SIG-M5 (cell line): ENCODE results near the gene ACSS2.

Source experiments
- DNase-seq: peaks from one replicate; lab custom pipeline; 2025; lab: John Stamatoyannopoulos, UW

Gene ACSS2

GRCh38 chr20:34876406-34877282, at the start of gene ACSS2:
ACSS2 (plus strand) TSS chr20:34876612; CDS start chr20:34876646, 34 bp downstream.
- no peak for DNase-seq

- no peak for DNase-seq
These were observed 47.2 kb upstream of the ACSS2 start for GRCh38 chr20:34829191-34829590.

GRCh38 chr20:34831936-34832335, 44.5 kb upstream of the ACSS2 start:
- DNase-seq = no peak

- DNase-seq = no peak
These were observed 41.9 kb upstream of the ACSS2 start for GRCh38 chr20:34834459-34834893.

GRCh38 chr20:34842143-34842542, 34.3 kb upstream of the ACSS2 start:
- no peak for DNase-seq

- no peak for DNase-seq
These were observed 33.0 kb upstream of the ACSS2 start for GRCh38 chr20:34843421-34843820.

GRCh38 chr20:34848597-34848996, 27.8 kb upstream of the ACSS2 start:
- no peak for DNase-seq

GRCh38 chr20:34849778-34850177, 26.6 kb upstream of the ACSS2 start:
- no peak for DNase-seq

GRCh38 chr20:34850969-34851368, 25.4 kb upstream of the ACSS2 start:
- no peak for DNase-seq

- no peak for DNase-seq
These were observed 24.1 kb upstream of the ACSS2 start for GRCh38 chr20:34852298-34852697.

GRCh38 chr20:34859367-34859766, 17.0 kb upstream of the ACSS2 start:
- DNase-seq = no peak

GRCh38 chr20:34859826-34860545, 16.4 kb upstream of the ACSS2 start:
- DNase-seq = no peak

GRCh38 chr20:34861386-34862084, 14.9 kb upstream of the ACSS2 start:
- DNase-seq = no peak

- no peak for DNase-seq
These were observed 13.7 kb upstream of the ACSS2 start for GRCh38 chr20:34862724-34863123.

- DNase-seq = no peak
These were observed 12.9 kb upstream of the ACSS2 start for GRCh38 chr20:34863421-34863965.

- no peak for DNase-seq
These were observed 12.2 kb upstream of the ACSS2 start for GRCh38 chr20:34864216-34864615.

- no peak for DNase-seq
These were observed 5.0 kb upstream of the ACSS2 start for GRCh38 chr20:34871320-34871926.

- DNase-seq = no peak
These were observed 4.3 kb upstream of the ACSS2 start for GRCh38 chr20:34871966-34872621.

GRCh38 chr20:34872622-34873224, 3.7 kb upstream of the ACSS2 start, which contains the start of gene GGT7:
GGT7 (minus strand) TSS chr20:34872856; CDS start chr20:34872815, 41 bp downstream.
- DNase-seq = no peak

GRCh38 chr20:34873583-34874093, 2.8 kb upstream of the ACSS2 start:
- DNase-seq = no peak
